Effector memory CD4-positive, alpha-beta T cell (primary cell): ENCODE measurements around the gene PAXIP1.

Source experiments
- DNase-seq, 3 donors: peaks; one replicate each; pipeline ENCODE4 v3.0.0-alpha.2; 2020
- H3K27ac ChIP-seq: 2 replicates; pipeline ENCODE4 v1.7.0; 2013; ENCODE audit warnings: mild to moderate bottlenecking, low read length, moderate library complexity; ENCODE audit not compliant: insufficient read depth, poor library complexity, severe bottlenecking
- H3K27me3 ChIP-seq: replicated peaks from 2 replicates; pipeline ENCODE4 v1.7.0; 2013; ENCODE audit warnings: mild to moderate bottlenecking, low read length; ENCODE audit not compliant: insufficient read depth, control insufficient read depth, poor library complexity, severe bottlenecking
- H3K36me3 ChIP-seq: 2 replicates; pipeline ENCODE4 v1.7.0; 2013; ENCODE audit warnings: mild to moderate bottlenecking, low read length, moderate library complexity; ENCODE audit not compliant: control insufficient read depth, insufficient read depth
- H3K4me1 ChIP-seq: 2 replicates; pipeline ENCODE4 v1.7.0; 2013; ENCODE audit warnings: low read length, mild to moderate bottlenecking; ENCODE audit not compliant: control insufficient read depth, insufficient read depth, poor library complexity, severe bottlenecking
- H3K4me3 ChIP-seq: 2 replicates; pipeline ENCODE4 v1.7.0; 2013; ENCODE audit warnings: low read length, low read depth, mild to moderate bottlenecking; ENCODE audit not compliant: insufficient read depth, poor library complexity, severe bottlenecking
- H3K9me3 ChIP-seq: 2 replicates; pipeline ENCODE4 v1.7.0; 2013; ENCODE audit warnings: mild to moderate bottlenecking, low read length, moderate library complexity; ENCODE audit not compliant: control insufficient read depth

The PAXIP1 gene

DNA sequence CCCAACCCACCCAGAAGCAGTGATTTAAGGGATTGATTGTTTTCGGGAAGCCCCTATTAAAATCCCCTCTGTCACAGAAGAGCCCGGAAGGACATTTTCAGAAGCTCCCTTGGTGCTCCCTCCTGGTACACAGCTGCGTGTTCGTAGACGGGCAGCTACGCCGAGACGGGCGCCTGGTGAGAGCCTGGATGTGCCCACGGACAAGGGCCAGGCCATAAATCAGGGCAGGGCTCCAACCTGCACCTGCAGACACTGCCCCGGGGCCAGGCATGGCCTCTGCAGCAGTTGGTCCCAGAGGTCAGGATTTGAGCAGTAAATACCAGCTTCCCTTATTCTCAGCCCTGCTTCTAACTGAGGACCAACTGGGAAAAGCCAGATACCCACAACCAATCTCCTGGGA is 106.8 kb downstream of the PAXIP1 start:
- no peaks in the 10 kb centered on the region for H3K36me3 ChIP-seq
- H3K27ac ChIP-seq = no peak overlapping the region
- no peak for DNase-seq
- H3K4me1 ChIP-seq = no peaks in the 10 kb centered on the region
- no peaks in the 10 kb centered on the region for H3K9me3 ChIP-seq
- no peak overlapping the region for H3K4me3 ChIP-seq
- H3K27me3 ChIP-seq = no peaks in the 10 kb centered on the region
